Measurements from ENCODE around the gene RCC1. TPM values are rescaled to one million over a fixed set of nuclear protein-coding genes. Genes with fewer than 3 reads are reported as not detected.
"Not testable (repeated sequence)": the region's sequence is repeated elsewhere in the genome, so short reads cannot be mapped to it uniquely, and the experiment has no call there.

RCC1 gene
- polyA plus RNA-seq, 1 donor (not counting 4 experiments of a cell fraction or from before 2014, with no cell fraction given) = 38.6 TPM

DNA sequence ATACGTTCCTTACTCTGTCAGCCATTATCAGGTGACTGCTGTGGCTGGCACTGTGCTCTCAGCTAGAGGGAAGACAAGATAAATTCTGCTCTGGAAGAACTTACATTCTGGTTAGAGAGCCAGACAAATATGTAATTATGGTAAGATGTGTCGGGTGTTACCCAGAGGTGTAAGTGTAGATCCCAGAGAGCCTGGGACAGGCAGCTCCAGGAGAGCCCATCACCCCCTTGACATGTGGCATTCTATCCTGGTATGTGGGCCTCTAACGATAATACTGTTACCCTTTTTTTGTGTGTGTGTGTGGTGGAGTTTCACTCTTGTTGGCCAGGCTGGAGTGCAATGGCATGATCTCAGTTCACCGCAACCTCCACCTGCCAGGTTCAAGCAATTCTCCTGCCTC lies 66.1 kb downstream of the RCC1 start:
- H3K4me2 ChIP-seq (ENCODE audit: control insufficient read depth, extremely low read depth, insufficient read depth, low read depth, low read length) = no peak overlapping the region
- peaks cover 8% of the 10 kb centered on the region for H3K4me1 ChIP-seq (ENCODE audit: control insufficient read depth, extremely low read depth, insufficient read depth, low read length)
- no peak for DNase-seq (ENCODE audit: low read depth, low spot score)
- no peaks in the 10 kb centered on the region for H4K20me1 ChIP-seq (ENCODE audit: control insufficient read depth, extremely low read depth, insufficient read depth, low read length)
- no peaks in the 10 kb centered on the region for H3K79me2 ChIP-seq (ENCODE audit: control insufficient read depth, insufficient read depth, low read length)
- H3K9ac ChIP-seq (ENCODE audit: control insufficient read depth, extremely low read depth, insufficient read depth, low read length) = no peak overlapping the region
- H3K27ac ChIP-seq (ENCODE audit: control insufficient read depth, insufficient read depth, low read length) = no peak overlapping the region
- H3K36me3 ChIP-seq (ENCODE audit: control insufficient read depth in 2 of 2, extremely low read depth in 1 of 2, insufficient read depth in 2 of 2, low read length in 2 of 2) = peaks cover 19 to 23% of the 10 kb centered on the region in 2 experiments
- no peak for FAIRE-seq
- TF ChIP-seq, protein P1, sequence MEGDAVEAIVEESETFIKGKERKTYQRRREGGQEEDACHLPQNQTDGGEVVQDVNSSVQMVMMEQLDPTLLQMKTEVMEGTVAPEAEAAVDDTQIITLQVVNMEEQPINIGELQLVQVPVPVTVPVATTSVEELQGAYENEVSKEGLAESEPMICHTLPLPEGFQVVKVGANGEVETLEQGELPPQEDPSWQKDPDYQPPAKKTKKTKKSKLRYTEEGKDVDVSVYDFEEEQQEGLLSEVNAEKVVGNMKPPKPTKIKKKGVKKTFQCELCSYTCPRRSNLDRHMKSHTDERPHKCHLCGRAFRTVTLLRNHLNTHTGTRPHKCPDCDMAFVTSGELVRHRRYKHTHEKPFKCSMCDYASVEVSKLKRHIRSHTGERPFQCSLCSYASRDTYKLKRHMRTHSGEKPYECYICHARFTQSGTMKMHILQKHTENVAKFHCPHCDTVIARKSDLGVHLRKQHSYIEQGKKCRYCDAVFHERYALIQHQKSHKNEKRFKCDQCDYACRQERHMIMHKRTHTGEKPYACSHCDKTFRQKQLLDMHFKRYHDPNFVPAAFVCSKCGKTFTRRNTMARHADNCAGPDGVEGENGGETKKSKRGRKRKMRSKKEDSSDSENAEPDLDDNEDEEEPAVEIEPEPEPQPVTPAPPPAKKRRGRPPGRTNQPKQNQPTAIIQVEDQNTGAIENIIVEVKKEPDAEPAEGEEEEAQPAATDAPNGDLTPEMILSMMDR (optimal IDR thresholded peaks at IDR 0.05 in 1 of 3, IDR thresholded peaks at IDR 0.05 in 1 of 3, conservative IDR thresholded peaks at IDR 0.05 in 1 of 3; ENCODE audit: extremely low read depth in 1 of 3, insufficient read depth in 2 of 3, low read length in 3 of 3) = no peak
- no peak for TF ChIP-seq EZH2 (IDR thresholded peaks at IDR 0.05; ENCODE audit: low read length)
- H3K4me3 ChIP-seq (ENCODE audit: control insufficient read depth in 2 of 3, extremely low read depth in 1 of 3, insufficient read depth in 2 of 3, low read depth in 1 of 3, low read length in 3 of 3) = no peak overlapping the region
- no peaks in the 10 kb centered on the region for H3K9me3 ChIP-seq (ENCODE audit: control insufficient read depth, low read depth, low read length)
- dilution Hi-C loops (cut with MboI; ENCODE audit: extremely low pct_ligation_motif_present, low sequenced_read_pairs) = no loop called here
- H2AFZ ChIP-seq (ENCODE audit: control insufficient read depth, low read length) = no peak overlapping the region
- no peaks in the 10 kb centered on the region for H3K9me1 ChIP-seq (ENCODE audit: control insufficient read depth, extremely low read depth, insufficient read depth, low read length)
- no peaks in the 10 kb centered on the region for H3K27me3 ChIP-seq (ENCODE audit: control insufficient read depth, extremely low read depth, insufficient read depth, low read length)

GRCh38 chr1:28572891-28573290 lies 67.0 kb downstream of the RCC1 start:
- H3K9ac ChIP-seq (ENCODE audit: control insufficient read depth, extremely low read depth, insufficient read depth, low read length); H3K79me2 ChIP-seq (ENCODE audit: control insufficient read depth, insufficient read depth, low read length); H3K4me1 ChIP-seq (ENCODE audit: control insufficient read depth, extremely low read depth, insufficient read depth, low read length); H4K20me1 ChIP-seq (ENCODE audit: control insufficient read depth, extremely low read depth, insufficient read depth, low read length); H3K27me3 ChIP-seq (ENCODE audit: control insufficient read depth, extremely low read depth, insufficient read depth, low read length); dilution Hi-C loops (cut with MboI; ENCODE audit: extremely low pct_ligation_motif_present, low sequenced_read_pairs); DNase-seq (ENCODE audit: low read depth, low spot score); FAIRE-seq; H3K9me3 ChIP-seq (ENCODE audit: control insufficient read depth, low read depth, low read length); H2AFZ ChIP-seq (ENCODE audit: control insufficient read depth, low read length); H3K4me3 ChIP-seq (ENCODE audit: control insufficient read depth in 2 of 3, extremely low read depth in 1 of 3, insufficient read depth in 2 of 3, low read depth in 1 of 3, low read length in 3 of 3); H3K27ac ChIP-seq (ENCODE audit: control insufficient read depth, insufficient read depth, low read length); H3K9me1 ChIP-seq (ENCODE audit: control insufficient read depth, extremely low read depth, insufficient read depth, low read length); H3K4me2 ChIP-seq (ENCODE audit: control insufficient read depth, extremely low read depth, insufficient read depth, low read depth, low read length): not testable (repeated sequence)
- H3K36me3 ChIP-seq (ENCODE audit: control insufficient read depth in 2 of 2, extremely low read depth in 1 of 2, insufficient read depth in 2 of 2, low read length in 2 of 2) = peaks cover 16 to 17% of the 10 kb centered on the region in 2 experiments

DNA sequence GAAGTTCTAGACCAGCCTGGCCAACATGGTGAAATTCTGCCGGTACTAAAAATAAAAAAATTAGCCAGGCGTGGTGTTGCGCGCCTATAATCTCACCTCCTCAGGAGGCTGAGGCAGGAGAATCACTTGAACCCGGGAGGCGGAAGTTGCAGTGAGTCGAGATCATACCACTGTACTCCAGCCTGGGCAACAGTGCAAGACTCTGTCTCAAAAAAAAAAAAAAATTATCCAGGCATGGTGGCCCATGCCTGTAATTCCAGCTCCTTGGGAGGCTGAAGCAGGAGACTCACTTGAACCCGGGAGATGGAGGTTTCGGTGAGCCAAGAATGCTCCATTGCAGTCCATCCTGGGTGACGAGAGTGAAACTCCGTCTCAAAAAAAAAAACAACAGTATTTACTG lies 67.7 kb downstream of the RCC1 start:
- Histone ChIP-seq H3K9me3 (ENCODE audit: control insufficient read depth, low read depth, low read length) (no peaks in the 10 kb centered on the region), H3K27ac (ENCODE audit: control insufficient read depth, insufficient read depth, low read length) (no peak overlapping the region), H3K9me1 (ENCODE audit: control insufficient read depth, extremely low read depth, insufficient read depth, low read length) (peaks cover under 1% of the 10 kb centered on the region), H3K4me3 (ENCODE audit: control insufficient read depth in 2 of 3, extremely low read depth in 1 of 3, insufficient read depth in 2 of 3, low read depth in 1 of 3, low read length in 3 of 3) (no peak overlapping the region), H3K4me2 (ENCODE audit: control insufficient read depth, extremely low read depth, insufficient read depth, low read depth, low read length) (no peak overlapping the region), H3K36me3 (ENCODE audit: control insufficient read depth in 2 of 2, extremely low read depth in 1 of 2, insufficient read depth in 2 of 2, low read length in 2 of 2) (peaks cover 18 to 19% of the 10 kb centered on the region in 2 experiments), H3K79me2 (ENCODE audit: control insufficient read depth, insufficient read depth, low read length) (no peaks in the 10 kb centered on the region), H4K20me1 (ENCODE audit: control insufficient read depth, extremely low read depth, insufficient read depth, low read length) (peaks cover 4% of the 10 kb centered on the region), H3K4me1 (ENCODE audit: control insufficient read depth, extremely low read depth, insufficient read depth, low read length) (peaks cover 8% of the 10 kb centered on the region), H3K9ac (ENCODE audit: control insufficient read depth, extremely low read depth, insufficient read depth, low read length) (no peak overlapping the region), H3K27me3 (ENCODE audit: control insufficient read depth, extremely low read depth, insufficient read depth, low read length) (no peaks in the 10 kb centered on the region), H2AFZ (ENCODE audit: control insufficient read depth, low read length) (no peak overlapping the region)
- FAIRE-seq = no peak
- dilution Hi-C loops (cut with MboI; ENCODE audit: extremely low pct_ligation_motif_present, low sequenced_read_pairs) = no loop called here
- TF ChIP-seq, protein P1 (optimal IDR thresholded peaks at IDR 0.05 in 1 of 3, IDR thresholded peaks at IDR 0.05 in 1 of 3, conservative IDR thresholded peaks at IDR 0.05 in 1 of 3; ENCODE audit: extremely low read depth in 1 of 3, insufficient read depth in 2 of 3, low read length in 3 of 3) = no peak
- no peak for TF ChIP-seq EZH2 (IDR thresholded peaks at IDR 0.05; ENCODE audit: low read length)
- DNase-seq (ENCODE audit: low read depth, low spot score) = no peak

Measured in keratinocyte (primary cell).